ENCODE data around the gene PHKA1. TPM values are rescaled to one million over a fixed set of nuclear protein-coding genes. Genes with fewer than 3 reads are reported as not detected.

PHKA1 gene
- total and polyA plus RNA-seq, 2 experiments from 2014 or later = 2.6 to 6.8 TPM

GRCh38 chrX:72693477-72693876 lies 20.6 kb downstream of the PHKA1 start:
- no peaks in the 10 kb centered on the region for H3K27me3 Mint-ChIP-seq (ENCODE audit: insufficient read depth, low read depth, poor library complexity)
- Histone ChIP-seq H3F3A (replicated peaks; ENCODE audit: low read depth) (no peaks in the 10 kb centered on the region), H3K27me3 (ENCODE audit: insufficient read depth) (no peaks in the 10 kb centered on the region), H3K9me2 (ENCODE audit: insufficient read depth) (no peaks in the 10 kb centered on the region), H3K36me3 (ENCODE audit: insufficient read depth) (no peaks in the 10 kb centered on the region), H3K4me3 (no peak overlapping the region), H3K79me2 (replicated peaks; ENCODE audit: insufficient read depth) (no peaks in the 10 kb centered on the region), H4K20me1 (replicated peaks; ENCODE audit: insufficient read depth) (no peaks in the 10 kb centered on the region), H3K4me2 (no peak overlapping the region), H2AFZ (no peak overlapping the region), H3K27ac (ENCODE audit: low read depth) (no peak overlapping the region), H3K4me1 (ENCODE audit: insufficient read depth) (no peaks in the 10 kb centered on the region)
- peaks cover 7% of the 10 kb centered on the region for H3K4me1 Mint-ChIP-seq
- H3K27ac Mint-ChIP-seq = no peak overlapping the region
- TF ChIP-seq POLR2AphosphoS5 (IDR thresholded peaks at IDR 0.05; ENCODE audit: low read depth) (no peak), REST (IDR thresholded peaks at IDR 0.05; ENCODE audit: unreplicated experiment) (no peak), ZNF114 (CRISPR knock-in tag; IDR thresholded peaks at IDR 0.05) (no peak), EZH2phosphoT487 (IDR thresholded peaks at IDR 0.05; ENCODE audit: unreplicated experiment) (no peak), CREB1 (CRISPR knock-in tag; IDR thresholded peaks at IDR 0.05; ENCODE audit: low read depth) (no peak), ZNF331 (CRISPR knock-in tag; IDR thresholded peaks at IDR 0.05; ENCODE audit: low read depth) (no peak), NANOG (IDR thresholded peaks at IDR 0.05; ENCODE audit: borderline replicate concordance) (no peak), JUNB (IDR thresholded peaks at IDR 0.05; ENCODE audit: unreplicated experiment) (no peak), EZH2 (IDR thresholded peaks at IDR 0.05; ENCODE audit: low read depth, unreplicated experiment) (no peak), STAT1 (IDR thresholded peaks at IDR 0.05; ENCODE audit: unreplicated experiment) (no peak)
- TF ChIP-seq, protein P1, sequence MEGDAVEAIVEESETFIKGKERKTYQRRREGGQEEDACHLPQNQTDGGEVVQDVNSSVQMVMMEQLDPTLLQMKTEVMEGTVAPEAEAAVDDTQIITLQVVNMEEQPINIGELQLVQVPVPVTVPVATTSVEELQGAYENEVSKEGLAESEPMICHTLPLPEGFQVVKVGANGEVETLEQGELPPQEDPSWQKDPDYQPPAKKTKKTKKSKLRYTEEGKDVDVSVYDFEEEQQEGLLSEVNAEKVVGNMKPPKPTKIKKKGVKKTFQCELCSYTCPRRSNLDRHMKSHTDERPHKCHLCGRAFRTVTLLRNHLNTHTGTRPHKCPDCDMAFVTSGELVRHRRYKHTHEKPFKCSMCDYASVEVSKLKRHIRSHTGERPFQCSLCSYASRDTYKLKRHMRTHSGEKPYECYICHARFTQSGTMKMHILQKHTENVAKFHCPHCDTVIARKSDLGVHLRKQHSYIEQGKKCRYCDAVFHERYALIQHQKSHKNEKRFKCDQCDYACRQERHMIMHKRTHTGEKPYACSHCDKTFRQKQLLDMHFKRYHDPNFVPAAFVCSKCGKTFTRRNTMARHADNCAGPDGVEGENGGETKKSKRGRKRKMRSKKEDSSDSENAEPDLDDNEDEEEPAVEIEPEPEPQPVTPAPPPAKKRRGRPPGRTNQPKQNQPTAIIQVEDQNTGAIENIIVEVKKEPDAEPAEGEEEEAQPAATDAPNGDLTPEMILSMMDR (conservative IDR thresholded peaks at IDR 0.05; ENCODE audit: low read depth in 2 of 2) = no peak
- TF ChIP-seq, protein P2, sequence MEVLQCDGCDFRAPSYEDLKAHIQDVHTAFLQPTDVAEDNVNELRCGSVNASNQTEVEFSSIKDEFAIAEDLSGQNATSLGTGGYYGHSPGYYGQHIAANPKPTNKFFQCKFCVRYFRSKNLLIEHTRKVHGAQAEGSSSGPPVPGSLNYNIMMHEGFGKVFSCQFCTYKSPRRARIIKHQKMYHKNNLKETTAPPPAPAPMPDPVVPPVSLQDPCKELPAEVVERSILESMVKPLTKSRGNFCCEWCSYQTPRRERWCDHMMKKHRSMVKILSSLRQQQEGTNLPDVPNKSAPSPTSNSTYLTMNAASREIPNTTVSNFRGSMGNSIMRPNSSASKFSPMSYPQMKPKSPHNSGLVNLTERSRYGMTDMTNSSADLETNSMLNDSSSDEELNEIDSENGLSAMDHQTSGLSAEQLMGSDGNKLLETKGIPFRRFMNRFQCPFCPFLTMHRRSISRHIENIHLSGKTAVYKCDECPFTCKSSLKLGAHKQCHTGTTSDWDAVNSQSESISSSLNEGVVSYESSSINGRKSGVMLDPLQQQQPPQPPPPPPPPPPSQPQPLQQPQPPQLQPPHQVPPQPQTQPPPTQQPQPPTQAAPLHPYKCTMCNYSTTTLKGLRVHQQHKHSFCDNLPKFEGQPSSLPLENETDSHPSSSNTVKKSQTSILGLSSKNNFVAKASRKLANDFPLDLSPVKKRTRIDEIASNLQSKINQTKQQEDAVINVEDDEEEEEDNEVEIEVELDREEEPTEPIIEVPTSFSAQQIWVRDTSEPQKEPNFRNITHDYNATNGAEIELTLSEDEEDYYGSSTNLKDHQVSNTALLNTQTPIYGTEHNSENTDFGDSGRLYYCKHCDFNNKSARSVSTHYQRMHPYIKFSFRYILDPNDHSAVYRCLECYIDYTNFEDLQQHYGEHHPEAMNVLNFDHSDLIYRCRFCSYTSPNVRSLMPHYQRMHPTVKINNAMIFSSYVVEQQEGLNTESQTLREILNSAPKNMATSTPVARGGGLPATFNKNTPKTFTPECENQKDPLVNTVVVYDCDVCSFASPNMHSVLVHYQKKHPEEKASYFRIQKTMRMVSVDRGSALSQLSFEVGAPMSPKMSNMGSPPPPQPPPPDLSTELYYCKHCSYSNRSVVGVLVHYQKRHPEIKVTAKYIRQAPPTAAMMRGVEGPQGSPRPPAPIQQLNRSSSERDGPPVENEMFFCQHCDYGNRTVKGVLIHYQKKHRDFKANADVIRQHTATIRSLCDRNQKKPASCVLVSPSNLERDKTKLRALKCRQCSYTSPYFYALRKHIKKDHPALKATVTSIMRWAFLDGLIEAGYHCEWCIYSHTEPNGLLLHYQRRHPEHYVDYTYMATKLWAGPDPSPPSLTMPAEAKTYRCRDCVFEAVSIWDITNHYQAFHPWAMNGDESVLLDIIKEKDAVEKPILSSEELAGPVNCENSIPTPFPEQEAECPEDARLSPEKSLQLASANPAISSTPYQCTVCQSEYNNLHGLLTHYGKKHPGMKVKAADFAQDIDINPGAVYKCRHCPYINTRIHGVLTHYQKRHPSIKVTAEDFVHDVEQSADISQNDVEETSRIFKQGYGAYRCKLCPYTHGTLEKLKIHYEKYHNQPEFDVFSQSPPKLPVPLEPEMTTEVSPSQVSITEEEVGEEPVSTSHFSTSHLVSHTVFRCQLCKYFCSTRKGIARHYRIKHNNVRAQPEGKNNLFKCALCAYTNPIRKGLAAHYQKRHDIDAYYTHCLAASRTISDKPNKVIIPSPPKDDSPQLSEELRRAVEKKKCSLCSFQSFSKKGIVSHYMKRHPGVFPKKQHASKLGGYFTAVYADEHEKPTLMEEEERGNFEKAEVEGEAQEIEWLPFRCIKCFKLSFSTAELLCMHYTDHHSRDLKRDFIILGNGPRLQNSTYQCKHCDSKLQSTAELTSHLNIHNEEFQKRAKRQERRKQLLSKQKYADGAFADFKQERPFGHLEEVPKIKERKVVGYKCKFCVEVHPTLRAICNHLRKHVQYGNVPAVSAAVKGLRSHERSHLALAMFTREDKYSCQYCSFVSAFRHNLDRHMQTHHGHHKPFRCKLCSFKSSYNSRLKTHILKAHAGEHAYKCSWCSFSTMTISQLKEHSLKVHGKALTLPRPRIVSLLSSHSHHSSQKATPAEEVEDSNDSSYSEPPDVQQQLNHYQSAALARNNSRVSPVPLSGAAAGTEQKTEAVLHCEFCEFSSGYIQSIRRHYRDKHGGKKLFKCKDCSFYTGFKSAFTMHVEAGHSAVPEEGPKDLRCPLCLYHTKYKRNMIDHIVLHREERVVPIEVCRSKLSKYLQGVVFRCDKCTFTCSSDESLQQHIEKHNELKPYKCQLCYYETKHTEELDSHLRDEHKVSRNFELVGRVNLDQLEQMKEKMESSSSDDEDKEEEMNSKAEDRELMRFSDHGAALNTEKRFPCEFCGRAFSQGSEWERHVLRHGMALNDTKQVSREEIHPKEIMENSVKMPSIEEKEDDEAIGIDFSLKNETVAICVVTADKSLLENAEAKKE (CRISPR knock-in tag; IDR thresholded peaks at IDR 0.05) = no peak
- TF ChIP-seq, protein P3, sequence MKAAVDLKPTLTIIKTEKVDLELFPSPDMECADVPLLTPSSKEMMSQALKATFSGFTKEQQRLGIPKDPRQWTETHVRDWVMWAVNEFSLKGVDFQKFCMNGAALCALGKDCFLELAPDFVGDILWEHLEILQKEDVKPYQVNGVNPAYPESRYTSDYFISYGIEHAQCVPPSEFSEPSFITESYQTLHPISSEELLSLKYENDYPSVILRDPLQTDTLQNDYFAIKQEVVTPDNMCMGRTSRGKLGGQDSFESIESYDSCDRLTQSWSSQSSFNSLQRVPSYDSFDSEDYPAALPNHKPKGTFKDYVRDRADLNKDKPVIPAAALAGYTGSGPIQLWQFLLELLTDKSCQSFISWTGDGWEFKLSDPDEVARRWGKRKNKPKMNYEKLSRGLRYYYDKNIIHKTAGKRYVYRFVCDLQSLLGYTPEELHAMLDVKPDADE (IDR thresholded peaks at IDR 0.05) = no peak
- ATAC-seq = no peak
- no peaks in the 10 kb centered on the region for H3K9me3 Mint-ChIP-seq
- no peak overlapping the region for H3K4me3 Mint-ChIP-seq
- H3K36me3 Mint-ChIP-seq (ENCODE audit: low read depth) = no peaks in the 10 kb centered on the region
- no peak for DNase-seq (ENCODE audit: low spot score)

Data from GM23338 (cell line).